Measurements from ENCODE around the gene PCA3.

The PCA3 gene

DNA sequence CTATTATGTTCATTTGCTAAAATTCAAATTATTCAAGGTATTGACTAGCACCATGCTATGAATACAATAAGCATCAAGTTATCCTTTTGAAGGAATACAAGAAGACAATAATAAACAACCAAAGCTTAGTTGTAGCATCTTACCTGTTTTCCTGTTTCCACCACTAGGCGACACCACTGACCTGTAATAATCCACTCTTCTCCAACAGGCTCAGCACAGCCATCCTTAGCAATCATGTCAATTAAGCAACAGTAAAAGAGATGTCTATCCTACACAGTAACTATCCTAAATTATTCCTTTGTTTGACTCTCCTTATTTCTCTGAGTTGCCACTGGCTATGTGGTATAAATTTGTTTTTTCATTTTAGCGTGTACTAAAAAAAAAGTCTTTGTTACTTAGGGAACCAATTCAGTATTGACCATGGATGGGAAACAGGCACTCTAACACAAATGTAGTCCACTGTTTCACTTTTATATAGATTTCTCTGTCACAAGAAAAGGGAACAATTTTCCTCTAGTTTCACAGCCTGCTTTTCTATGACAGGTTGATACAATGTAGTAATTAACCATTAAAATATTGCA lies 46.2 kb downstream of the PCA3 start:
- Histone ChIP-seq H3K36me3 (ENCODE audit: control insufficient read depth, insufficient read depth, low read length) (no peaks in the 10 kb centered on the region), H3K27me3 (replicated peaks; ENCODE audit: control insufficient read depth, insufficient read depth, low read length, poor library complexity, severe bottlenecking) (no peaks in the 10 kb centered on the region), H3K4me1 (ENCODE audit: control insufficient read depth, insufficient read depth, low read length, poor library complexity, severe bottlenecking) (no peaks in the 10 kb centered on the region), H3K4me3 (ENCODE audit: insufficient read depth, low read depth, low read length, poor library complexity, severe bottlenecking) (no peak overlapping the region), H3K27ac (ENCODE audit: insufficient read depth, low read length, poor library complexity, severe bottlenecking) (no peak overlapping the region), H3K9me3 (ENCODE audit: control insufficient read depth, low read length) (no peaks in the 10 kb centered on the region)
- no peak for DNase-seq

DNA sequence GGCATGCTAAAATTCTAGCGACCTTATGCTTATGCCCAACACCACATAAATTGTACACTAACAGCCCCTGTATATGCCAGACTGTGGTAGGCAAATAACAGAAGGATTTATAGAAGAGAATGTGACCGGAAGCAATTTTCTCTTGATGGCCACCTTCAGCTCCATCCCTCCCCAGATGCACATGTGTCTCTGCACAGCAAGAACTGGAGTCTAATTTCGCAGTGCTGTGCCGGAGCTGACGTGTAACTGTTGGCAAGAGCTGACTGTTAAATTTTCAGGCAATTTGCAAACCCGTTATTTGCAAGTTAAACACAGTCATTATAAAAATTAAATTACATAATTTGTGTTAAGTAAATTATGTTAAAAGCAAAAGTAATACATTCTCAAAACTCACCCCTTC lies 48.4 kb downstream of the PCA3 start:
- Histone ChIP-seq H3K27me3 (replicated peaks; ENCODE audit: control insufficient read depth, insufficient read depth, low read length, poor library complexity, severe bottlenecking) (no peaks in the 10 kb centered on the region), H3K4me1 (ENCODE audit: control insufficient read depth, insufficient read depth, low read length, poor library complexity, severe bottlenecking) (no peaks in the 10 kb centered on the region), H3K9me3 (ENCODE audit: control insufficient read depth, low read length) (no peaks in the 10 kb centered on the region), H3K36me3 (ENCODE audit: control insufficient read depth, insufficient read depth, low read length) (no peaks in the 10 kb centered on the region), H3K4me3 (ENCODE audit: insufficient read depth, low read depth, low read length, poor library complexity, severe bottlenecking) (no peak overlapping the region), H3K27ac (ENCODE audit: insufficient read depth, low read length, poor library complexity, severe bottlenecking) (no peak overlapping the region)
- DNase-seq = no peak

DNA sequence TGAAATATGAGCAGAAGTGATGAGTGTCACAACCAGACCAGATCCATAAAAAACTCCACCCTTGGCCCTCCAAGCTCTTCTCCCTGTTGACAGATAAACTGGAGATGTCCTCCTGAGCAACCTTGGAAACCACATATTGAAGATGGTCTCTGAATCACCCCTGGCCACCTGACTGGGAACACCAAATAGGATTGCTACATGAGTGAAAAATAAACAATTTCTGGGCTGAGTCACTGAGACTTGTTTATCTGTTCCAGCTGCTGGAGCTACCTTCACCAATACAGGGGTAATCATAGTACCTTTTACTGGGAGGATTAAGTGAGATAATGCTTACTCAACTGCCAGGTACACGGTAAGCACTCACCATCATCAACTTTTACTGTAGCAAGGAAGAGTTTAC lies 53.3 kb downstream of the PCA3 start:
- Histone ChIP-seq H3K4me1 (ENCODE audit: control insufficient read depth, insufficient read depth, low read length, poor library complexity, severe bottlenecking) (no peaks in the 10 kb centered on the region), H3K36me3 (ENCODE audit: control insufficient read depth, insufficient read depth, low read length) (no peaks in the 10 kb centered on the region), H3K9me3 (ENCODE audit: control insufficient read depth, low read length) (no peaks in the 10 kb centered on the region), H3K27ac (ENCODE audit: insufficient read depth, low read length, poor library complexity, severe bottlenecking) (no peak overlapping the region), H3K4me3 (ENCODE audit: insufficient read depth, low read depth, low read length, poor library complexity, severe bottlenecking) (no peak overlapping the region), H3K27me3 (replicated peaks; ENCODE audit: control insufficient read depth, insufficient read depth, low read length, poor library complexity, severe bottlenecking) (no peaks in the 10 kb centered on the region)
- DNase-seq = no peak

DNA sequence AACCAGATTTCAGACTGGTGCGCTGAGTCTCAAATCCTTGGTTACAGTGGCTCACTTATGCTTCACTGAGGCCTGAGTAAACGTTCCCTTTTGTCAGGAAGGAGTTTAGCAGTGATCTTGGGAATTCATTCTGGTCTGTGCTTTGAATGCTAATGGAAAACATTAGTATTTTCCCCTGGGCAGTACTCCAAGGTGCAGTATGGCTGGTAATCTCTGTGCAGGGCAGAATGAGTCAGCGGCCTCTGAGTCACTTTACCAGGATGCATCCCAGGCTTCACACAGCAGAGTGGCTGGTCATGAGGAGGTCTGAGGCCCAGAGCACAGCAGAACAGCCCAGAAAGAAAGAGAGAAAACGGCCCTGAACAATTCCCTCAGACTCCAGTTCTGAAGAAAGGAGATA lies 54.0 kb downstream of the PCA3 start:
- H3K4me1 ChIP-seq (ENCODE audit: control insufficient read depth, insufficient read depth, low read length, poor library complexity, severe bottlenecking) = no peaks in the 10 kb centered on the region
- H3K27me3 ChIP-seq (replicated peaks; ENCODE audit: control insufficient read depth, insufficient read depth, low read length, poor library complexity, severe bottlenecking) = no peaks in the 10 kb centered on the region
- no peaks in the 10 kb centered on the region for H3K36me3 ChIP-seq (ENCODE audit: control insufficient read depth, insufficient read depth, low read length)
- no peak for DNase-seq
- H3K9me3 ChIP-seq (ENCODE audit: control insufficient read depth, low read length) = no peaks in the 10 kb centered on the region
- H3K4me3 ChIP-seq (ENCODE audit: insufficient read depth, low read depth, low read length, poor library complexity, severe bottlenecking) = no peak overlapping the region
- no peak overlapping the region for H3K27ac ChIP-seq (ENCODE audit: insufficient read depth, low read length, poor library complexity, severe bottlenecking)

DNA sequence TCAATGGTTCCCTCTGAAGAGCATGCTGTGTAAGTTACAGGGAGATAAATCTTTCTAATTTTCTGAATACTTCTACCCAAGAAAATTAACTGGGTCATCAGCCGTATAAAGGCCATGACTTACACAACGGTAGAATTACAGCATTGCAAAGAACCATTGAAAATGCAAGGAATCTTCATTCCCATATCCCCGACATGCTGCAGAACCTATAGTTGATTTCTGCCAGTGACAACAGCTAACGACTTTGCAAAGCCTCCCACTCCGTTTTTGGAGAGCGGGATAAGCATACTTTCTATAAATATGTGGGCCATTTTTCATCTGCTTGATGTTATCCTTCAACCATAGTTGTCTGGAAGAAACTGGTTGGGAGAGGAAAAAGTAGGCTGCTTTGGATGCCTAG lies 56.2 kb downstream of the PCA3 start:
- Histone ChIP-seq H3K4me3 (ENCODE audit: insufficient read depth, low read depth, low read length, poor library complexity, severe bottlenecking) (no peak overlapping the region), H3K36me3 (ENCODE audit: control insufficient read depth, insufficient read depth, low read length) (no peaks in the 10 kb centered on the region), H3K27me3 (replicated peaks; ENCODE audit: control insufficient read depth, insufficient read depth, low read length, poor library complexity, severe bottlenecking) (no peaks in the 10 kb centered on the region), H3K27ac (ENCODE audit: insufficient read depth, low read length, poor library complexity, severe bottlenecking) (no peak overlapping the region), H3K4me1 (ENCODE audit: control insufficient read depth, insufficient read depth, low read length, poor library complexity, severe bottlenecking) (no peaks in the 10 kb centered on the region), H3K9me3 (ENCODE audit: control insufficient read depth, low read length) (no peaks in the 10 kb centered on the region)
- no peak for DNase-seq

DNA sequence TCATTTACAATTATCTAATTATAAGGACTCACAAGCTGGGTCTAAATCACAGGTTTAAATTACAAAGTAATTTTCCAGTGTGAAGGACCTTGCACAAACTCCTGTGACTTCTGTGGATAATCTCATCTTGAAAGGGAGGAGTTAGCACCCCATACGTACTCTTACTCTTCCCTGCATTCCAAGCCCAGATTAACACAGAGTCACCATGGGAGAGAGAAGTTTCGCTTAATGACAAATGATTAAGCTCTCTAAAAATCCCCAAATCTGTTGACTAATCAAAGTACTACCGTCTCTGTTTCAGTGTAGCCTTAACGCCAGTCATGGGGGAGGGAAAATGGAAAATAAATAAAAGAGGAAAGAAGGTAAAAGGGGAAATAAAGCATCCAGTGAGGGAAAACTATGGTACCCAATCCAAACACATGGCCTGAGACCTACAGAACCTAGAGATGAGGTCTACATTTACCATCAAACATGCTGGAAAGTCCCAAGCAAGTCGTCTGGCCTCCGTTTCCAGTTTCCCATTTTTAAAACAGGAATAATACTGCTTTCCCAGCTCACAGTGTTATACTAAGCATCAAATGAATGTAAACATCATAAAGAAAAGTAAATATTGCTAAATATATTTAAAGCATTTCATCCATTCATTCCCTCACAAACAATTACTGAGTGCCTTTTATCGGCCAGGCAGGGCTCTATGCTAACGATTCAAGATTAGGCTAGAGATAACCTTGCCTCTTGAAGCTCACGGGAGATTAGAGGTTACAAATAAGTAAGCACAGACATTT lies 63.2 kb downstream of the PCA3 start:
- no peak for DNase-seq
- Histone ChIP-seq H3K36me3 (ENCODE audit: control insufficient read depth, insufficient read depth, low read length) (no peaks in the 10 kb centered on the region), H3K9me3 (ENCODE audit: control insufficient read depth, low read length) (no peaks in the 10 kb centered on the region), H3K27me3 (replicated peaks; ENCODE audit: control insufficient read depth, insufficient read depth, low read length, poor library complexity, severe bottlenecking) (no peaks in the 10 kb centered on the region), H3K27ac (ENCODE audit: insufficient read depth, low read length, poor library complexity, severe bottlenecking) (no peak overlapping the region), H3K4me3 (ENCODE audit: insufficient read depth, low read depth, low read length, poor library complexity, severe bottlenecking) (no peak overlapping the region), H3K4me1 (ENCODE audit: control insufficient read depth, insufficient read depth, low read length, poor library complexity, severe bottlenecking) (no peaks in the 10 kb centered on the region)

DNA sequence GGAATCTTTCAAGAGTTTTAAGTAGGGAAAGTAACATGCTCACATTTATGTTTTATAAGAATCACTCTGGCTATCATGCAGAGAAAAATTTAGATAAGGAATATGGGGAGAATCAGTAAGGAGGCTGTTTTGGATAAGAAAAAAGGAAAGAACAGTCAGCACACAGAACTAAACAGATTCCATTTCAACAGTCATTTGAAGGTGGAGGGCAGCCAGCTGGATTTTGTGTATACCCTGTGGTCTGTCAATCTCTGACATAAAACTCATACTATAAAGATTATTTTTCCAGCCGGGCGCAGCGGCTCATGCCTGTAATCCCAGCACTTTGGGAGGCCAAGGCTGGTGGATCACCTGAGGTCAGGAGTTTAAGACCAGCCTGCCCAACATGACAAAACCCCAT lies 64.2 kb downstream of the PCA3 start:
- no peak for DNase-seq
- Histone ChIP-seq H3K4me3 (ENCODE audit: insufficient read depth, low read depth, low read length, poor library complexity, severe bottlenecking) (no peak overlapping the region), H3K9me3 (ENCODE audit: control insufficient read depth, low read length) (no peaks in the 10 kb centered on the region), H3K27me3 (replicated peaks; ENCODE audit: control insufficient read depth, insufficient read depth, low read length, poor library complexity, severe bottlenecking) (no peaks in the 10 kb centered on the region), H3K4me1 (ENCODE audit: control insufficient read depth, insufficient read depth, low read length, poor library complexity, severe bottlenecking) (no peaks in the 10 kb centered on the region), H3K27ac (ENCODE audit: insufficient read depth, low read length, poor library complexity, severe bottlenecking) (no peak overlapping the region), H3K36me3 (ENCODE audit: control insufficient read depth, insufficient read depth, low read length) (no peaks in the 10 kb centered on the region)

DNA sequence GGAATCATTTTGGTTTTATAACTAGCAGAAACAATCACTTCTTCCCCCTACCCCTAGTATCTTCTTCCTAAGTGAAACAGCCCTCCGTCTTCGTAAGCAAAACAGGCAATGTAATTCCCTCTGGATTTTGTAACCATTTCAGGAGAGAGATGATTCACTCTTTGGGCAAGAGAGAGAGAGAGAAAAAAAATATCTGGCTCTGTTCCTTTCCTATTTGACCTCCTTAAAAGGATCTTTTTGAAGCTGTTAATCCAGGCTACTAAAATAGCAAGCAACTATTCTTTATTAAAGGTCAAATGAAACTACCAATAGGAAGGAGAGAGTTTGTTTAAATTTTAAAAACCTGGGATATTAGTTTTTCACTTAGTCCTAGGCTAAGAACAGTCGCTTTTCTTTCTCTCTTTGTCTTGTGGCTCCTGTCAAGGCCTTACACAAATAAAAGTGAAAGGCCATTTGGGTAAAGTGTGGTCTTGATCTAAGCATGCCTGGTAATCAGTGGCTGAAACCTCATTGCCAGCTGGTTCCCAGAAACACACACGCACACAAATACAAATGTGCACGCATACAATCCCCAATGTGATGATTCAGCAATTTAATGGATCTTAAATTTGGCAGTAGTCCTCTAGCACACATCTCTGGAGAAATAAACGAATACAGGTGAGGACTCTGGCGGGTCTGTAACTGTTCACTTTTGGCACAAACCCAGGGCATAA lies 71.5 kb downstream of the PCA3 start:
- Histone ChIP-seq H3K27ac (ENCODE audit: insufficient read depth, low read length, poor library complexity, severe bottlenecking) (no peak overlapping the region), H3K27me3 (replicated peaks; ENCODE audit: control insufficient read depth, insufficient read depth, low read length, poor library complexity, severe bottlenecking) (no peaks in the 10 kb centered on the region), H3K4me3 (ENCODE audit: insufficient read depth, low read depth, low read length, poor library complexity, severe bottlenecking) (no peak overlapping the region), H3K4me1 (ENCODE audit: control insufficient read depth, insufficient read depth, low read length, poor library complexity, severe bottlenecking) (no peaks in the 10 kb centered on the region), H3K9me3 (ENCODE audit: control insufficient read depth, low read length) (no peaks in the 10 kb centered on the region), H3K36me3 (ENCODE audit: control insufficient read depth, insufficient read depth, low read length) (no peaks in the 10 kb centered on the region)
- no peak for DNase-seq
